CD14-positive monocyte (primary cell): ENCODE results near the gene DAPK1. TPM values are rescaled to one million over a fixed set of nuclear protein-coding genes. Genes with fewer than 3 reads are reported as not detected.

Experiments
- DNase-seq, 3 donors: peaks; one replicate each; pipeline ENCODE4 v3.0.0-alpha.2; 2011 to 2022
- H2AFZ ChIP-seq: 2 replicates; pipeline ENCODE4 v1.6.0; 2012; ENCODE audit warnings: mild to moderate bottlenecking, low read depth, low read length, inconsistent platforms; ENCODE audit not compliant: insufficient read depth, poor library complexity, severe bottlenecking
- H3K27ac ChIP-seq, 2 donors: 1 replicate in 1 of 2; 2 replicates in 1 of 2; pipeline ENCODE4 v1.5.1; 2012 to 2013; ENCODE audit warnings: low read length in 2 of 2, control low read depth in 1 of 2, inconsistent platforms in 1 of 2, low read depth in 1 of 2, mild to moderate bottlenecking in 1 of 2
- H3K27me3 ChIP-seq, 2 donors: one replicate each; pipeline versions ENCODE4 v1.6.0 to v1.6.1; 2011 to 2013; ENCODE audit warnings: low read length in 2 of 2; ENCODE audit not compliant: control insufficient read depth in 2 of 2, insufficient read depth in 2 of 2
- H3K36me3 ChIP-seq, 2 donors: replicated peaks in 1 of 2; 1 replicate in 1 of 2; 2 replicates in 1 of 2; pipeline versions ENCODE4 v1.5.1 to v1.6.1; 2012 to 2013; ENCODE audit warnings: low read length in 2 of 2, control low read depth in 1 of 2, inconsistent platforms in 1 of 2, mild to moderate bottlenecking in 1 of 2; ENCODE audit not compliant: insufficient read depth in 2 of 2, control insufficient read depth in 1 of 2
- H3K4me1 ChIP-seq, 2 donors: 1 replicate in 1 of 2; 2 replicates in 1 of 2; pipeline versions ENCODE4 v1.5.1 to v1.6.1; 2012 to 2013; ENCODE audit warnings: low read length in 2 of 2, control low read depth in 1 of 2, inconsistent platforms in 1 of 2, mild to moderate bottlenecking in 1 of 2, moderate library complexity in 1 of 2; ENCODE audit not compliant: insufficient read depth in 2 of 2, control insufficient read depth in 1 of 2
- H3K4me2 ChIP-seq: replicated peaks from 2 replicates; pipeline ENCODE3; 2012; ENCODE audit warnings: low read length, moderate library complexity, mild to moderate bottlenecking; ENCODE audit not compliant: poor library complexity, severe bottlenecking; ENCODE audit errors: extremely low read depth
- H3K4me3 ChIP-seq, 3 experiments: fragments of 200-600 bp in 1 of 3; sonication (generic) in 1 of 3; replicated peaks in 1 of 3; 1 replicate in 2 of 3; 2 replicates in 1 of 3; pipeline ENCODE4 v1.5.1; 2011 to 2013; ENCODE audit warnings: low read length in 3 of 3, mild to moderate bottlenecking in 3 of 3, control low read depth in 2 of 3, low read depth in 2 of 3, inconsistent platforms in 1 of 3, moderate library complexity in 1 of 3
- H3K79me2 ChIP-seq: 2 replicates; pipeline ENCODE4 v1.6.0; 2012; ENCODE audit warnings: mild to moderate bottlenecking, control low read depth, inconsistent platforms, low read length, moderate library complexity; ENCODE audit not compliant: insufficient read depth
- H3K9ac ChIP-seq: 2 replicates; pipeline ENCODE4 v1.6.0; 2017; ENCODE audit warnings: low read length, mild to moderate bottlenecking; ENCODE audit not compliant: insufficient read depth, poor library complexity, severe bottlenecking
- H3K9me3 ChIP-seq, 2 donors: replicated peaks in 1 of 2; 1 replicate in 1 of 2; 2 replicates in 1 of 2; pipeline versions ENCODE4 v1.5.1 to v1.6.1; 2012 to 2013; ENCODE audit warnings: low read length in 2 of 2, control low read depth in 1 of 2; ENCODE audit not compliant: control insufficient read depth in 1 of 2, insufficient read depth in 1 of 2
- H4K20me1 ChIP-seq: 2 replicates; pipeline ENCODE4 v1.6.0; 2012; ENCODE audit warnings: mild to moderate bottlenecking, low read length, control low read depth, moderate library complexity; ENCODE audit not compliant: insufficient read depth
- H3K27ac Mint-ChIP-seq, 7 donors: one replicate each; pipeline ENCODE4 v1.8.0; 2020; ENCODE audit warnings: mild to moderate bottlenecking in 7 of 7, mixed read lengths in 7 of 7, moderate library complexity in 6 of 7, inconsistent platforms in 2 of 7
- H3K27me3 Mint-ChIP-seq, 3 donors: one replicate each; pipeline ENCODE4 v1.8.0; 2021 to 2022; ENCODE audit warnings: low read depth in 3 of 3, mild to moderate bottlenecking in 3 of 3, mixed read lengths in 3 of 3, moderate library complexity in 3 of 3, inconsistent platforms in 1 of 3
- H3K36me3 Mint-ChIP-seq, 2 donors: one replicate each; pipeline ENCODE4 v1.8.0; 2020; ENCODE audit warnings: mixed read lengths in 2 of 2, inconsistent platforms in 1 of 2, mild to moderate bottlenecking in 1 of 2
- H3K4me1 Mint-ChIP-seq: one replicate; pipeline ENCODE4 v1.8.0; 2020; ENCODE audit warnings: mild to moderate bottlenecking, mixed read lengths
- H3K4me3 Mint-ChIP-seq, 2 donors: one replicate each; pipeline ENCODE4 v1.8.0; 2020; ENCODE audit warnings: mild to moderate bottlenecking in 2 of 2, mixed read lengths in 2 of 2, moderate library complexity in 1 of 2
- H3K9me3 Mint-ChIP-seq, 7 donors: one replicate each; pipeline ENCODE4 v1.8.0; 2020 to 2022; ENCODE audit warnings: mixed read lengths in 7 of 7, mild to moderate bottlenecking in 6 of 7, moderate library complexity in 6 of 7, inconsistent platforms in 2 of 7
- CTCF ChIP-seq: fragments of 200-600 bp; IDR thresholded peaks from one replicate; pipeline ENCODE4 v1.8.0; 2022; ENCODE audit warnings: antibody characterized with exemption, mild to moderate bottlenecking
- WGBS: methylation state at CpG from one replicate; pipeline ENCODE4 v1.1.5; 2013; ENCODE audit warnings: missing lambda C conversion rate; ENCODE audit not compliant: insufficient coverage; 5-methylcytosine and 5-hydroxymethylcytosine counted together
- intact Hi-C, 2 donors: fragments of 100-400 bp; cut with micrococcal nuclease; formaldehyde crosslinking; loops; one replicate each; pipeline versions ENCODE4 v1.15.0 to v1.15.1; 2023
- polyA plus RNA-seq, 3 donors: library from polyadenylated mRNA; depleted of rRNA in 1 of 3; unstranded in 2 of 3; stranded (reverse) in 1 of 3; fragments of 300-500 nt in 2 of 3; fragments of >200 nt in 1 of 3; fragmentation: Illumina TruSeq in 2 of 3; gene quantifications; 1 replicate in 2 of 3; 2 replicates in 1 of 3; pipeline ENCODE4 v1.2.3, GENCODE V29; 2012 to 2021

Gene DAPK1
- polyA plus RNA-seq, 3 donors, result 24.1 to 102 (median 44.4) TPM

- Histone ChIP-seq H3K9ac (peak within 1 kb of the TSS; percentile 75), H3K4me1 (peaks cover 36 to 45% of the 10 kb centered on the region in 2 donors), H3K4me3 (peak within 1 kb of the TSS; percentile 33 to 73 (median 55)), H3K4me2 (peak within 1 kb of the TSS; percentile 79), H4K20me1 (no peaks in the 10 kb centered on the region), H3K79me2 (no peaks in the 10 kb centered on the region), H2AFZ (peak within 1 kb of the TSS; percentile 75), H3K27ac (peak within 1 kb of the TSS; percentile 24 to 74), H3K9me3 (no peaks in the 10 kb centered on the region), H3K27me3 (peaks cover 5 to 29% of the 10 kb centered on the region in 2 donors), H3K36me3 (no peaks in the 10 kb centered on the region)
- peaks cover 39% of the 10 kb centered on the region for H3K4me1 Mint-ChIP-seq
- intact Hi-C loops, result loop anchor here in 1 of 2 donors (5.0 kb wide), 1 partner anchor 66 kb away; no protein-coding TSS in a partner anchor
- peak; percentile 85 to 93 (median 91) for DNase-seq
- peaks cover 12 to 18% of the 10 kb centered on the region in 2 donors for H3K36me3 Mint-ChIP-seq
- TF ChIP-seq CTCF, result peak; percentile 23
- H3K27ac Mint-ChIP-seq, result peak within 1 kb of the TSS; percentile 76 to 93 (median 85)
- under 1% methylated on average over 67 of the region's 67 CpGs for WGBS
- H3K4me3 Mint-ChIP-seq, result peak within 1 kb of the TSS; percentile 92 to 95
- H3K9me3 Mint-ChIP-seq, result peaks cover 0 to 3% (median 2%) of the 10 kb centered on the region in 7 donors
- peaks cover 18 to 33% (median 28%) of the 10 kb centered on the region in 3 donors for H3K27me3 Mint-ChIP-seq
Measured at GRCh38 chr9:87725900-87726709, 228.4 kb downstream of the DAPK1 start, which contains the start of gene CTSL. CTSL (plus strand) TSS chr9:87726119; CDS start chr9:87727604, 1,485 bp downstream.

- Histone ChIP-seq H2AFZ (no peak overlapping the region), H3K9ac (no peak overlapping the region), H3K36me3 (no peaks in the 10 kb centered on the region), H3K27ac (no peak overlapping the region), H3K4me1 (peaks cover 13 to 22% of the 10 kb centered on the region in 2 donors), H3K27me3 (peaks cover 5 to 35% of the 10 kb centered on the region in 2 donors), H3K4me2 (no peak overlapping the region), H3K9me3 (no peaks in the 10 kb centered on the region), H3K4me3 (no peak overlapping the region), H3K79me2 (no peaks in the 10 kb centered on the region), H4K20me1 (no peaks in the 10 kb centered on the region)
- Mint-ChIP-seq H3K4me1 (peaks cover 20% of the 10 kb centered on the region), H3K27me3 (peaks cover 22 to 46% (median 33%) of the 10 kb centered on the region in 3 donors), H3K9me3 (peaks cover 0 to 3% (median 2%) of the 10 kb centered on the region in 7 donors), H3K4me3 (no peak overlapping the region), H3K27ac (no peak overlapping the region), H3K36me3 (peaks cover 9 to 18% of the 10 kb centered on the region in 2 donors)
- 100% methylated on average over 1 of the region's 2 CpGs for WGBS
- no peak for DNase-seq
- TF ChIP-seq CTCF, result no peak
- intact Hi-C loops, result loop anchor here in 1 of 2 donors (5.0 kb wide), 1 partner anchor 63 kb away; no protein-coding TSS in a partner anchor
Measured at GRCh38 chr9:87729246-87729645, 231.6 kb downstream of the DAPK1 start.
